IPS-NIHi7 (cell line): ENCODE results near the gene KIF6.

Source experiments
- DNase-seq: peaks from one replicate; pipeline ENCODE4 v3.0.0; 2012; ENCODE audit warnings: mixed read lengths; ENCODE audit errors: extremely low spot score

Gene KIF6

DNA sequence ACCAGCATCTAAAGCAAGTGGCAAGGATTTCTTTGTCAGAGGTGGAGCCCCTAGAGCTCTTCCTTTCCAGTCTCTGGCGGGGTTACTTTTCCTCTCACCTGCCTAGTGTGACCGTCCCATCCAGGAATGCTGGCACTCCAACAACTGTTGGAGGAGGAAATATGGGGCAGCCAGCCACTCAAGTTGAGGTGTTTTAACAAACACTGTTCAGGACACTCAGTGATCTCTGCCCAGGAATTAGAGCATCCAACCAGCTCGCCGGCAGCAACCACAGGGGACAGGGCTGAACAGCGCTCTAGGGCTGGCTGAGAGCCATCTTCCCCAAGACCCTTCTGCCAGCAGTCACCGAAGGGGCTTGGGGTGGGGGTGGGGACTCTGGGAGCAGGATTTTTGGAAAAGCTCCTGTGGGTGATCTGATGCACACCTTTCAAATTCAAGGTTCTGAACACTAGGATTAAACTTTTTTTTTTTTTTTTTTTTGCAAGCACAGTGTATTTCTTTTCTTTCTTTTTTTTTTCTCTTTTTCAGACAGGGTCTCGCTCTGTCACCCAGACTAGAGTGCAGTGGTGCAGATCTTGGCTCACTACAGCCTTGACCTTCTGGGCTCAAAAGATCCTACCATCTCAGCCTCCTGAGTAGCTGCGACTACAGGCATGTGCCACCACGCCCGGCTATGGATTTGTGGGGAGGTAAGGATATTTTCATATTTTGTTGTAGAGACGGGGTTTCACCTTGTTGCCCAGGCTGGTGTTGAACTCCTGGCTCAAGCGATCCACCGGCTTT is 374.3 kb downstream of the KIF6 start:
- DNase-seq, result no peak

DNA sequence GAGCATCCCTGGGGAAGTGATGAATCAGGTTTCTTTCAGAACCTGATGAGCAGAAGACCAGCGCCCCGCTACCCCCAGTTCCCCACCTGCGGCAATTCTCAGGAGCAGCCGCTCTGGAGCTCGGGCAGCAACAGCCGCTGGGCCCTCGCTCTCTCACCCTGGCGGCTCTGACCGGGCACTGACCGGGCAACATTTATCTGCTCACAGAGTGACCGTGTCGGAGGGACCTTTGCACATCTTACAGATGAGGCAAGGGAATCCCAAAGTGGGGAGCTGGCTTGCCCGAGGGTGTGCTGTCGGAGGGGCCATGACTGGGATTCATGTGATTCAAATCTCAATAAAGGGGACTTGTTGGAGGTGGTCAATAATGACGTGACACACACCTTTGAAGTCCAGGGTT is 376.5 kb downstream of the KIF6 start:
- no peak for DNase-seq

- DNase-seq, result peak; percentile 92
Measured at GRCh38 chr6:39347906-39348585, 377.2 kb downstream of the KIF6 start.

- no peak for DNase-seq
Measured at GRCh38 chr6:39347206-39347605, 378.0 kb downstream of the KIF6 start.

GRCh38 chr6:39344821-39345280 is 380.4 kb downstream of the KIF6 start:
- DNase-seq, result peak; percentile 62

DNA sequence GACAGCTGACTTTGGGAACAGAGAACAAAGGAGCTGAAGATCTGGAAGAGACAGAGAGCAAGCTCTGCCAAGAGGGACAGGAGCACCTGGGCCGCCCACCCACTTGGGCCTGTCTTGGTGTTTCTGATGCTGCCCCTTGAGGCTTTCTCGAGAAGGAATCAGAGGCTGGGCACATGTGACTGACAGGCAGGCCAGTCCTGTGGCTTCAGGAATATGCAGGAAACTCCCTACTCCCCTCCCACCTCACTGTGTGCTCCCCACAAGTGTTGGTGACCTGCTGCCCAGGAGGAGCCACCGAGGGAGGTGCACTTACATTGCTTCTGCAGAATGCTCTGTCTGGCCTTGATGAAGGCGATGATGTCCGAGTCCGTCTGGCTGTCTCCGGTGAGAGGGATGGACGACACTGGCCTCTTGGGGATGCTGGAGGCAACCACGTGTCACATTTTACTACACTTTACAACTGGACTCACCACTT is 381.8 kb downstream of the KIF6 start:
- no peak for DNase-seq

GRCh38 chr6:39342692-39343395 is 382.4 kb downstream of the KIF6 start:
- DNase-seq, result no peak

GRCh38 chr6:39341937-39342336 is 383.3 kb downstream of the KIF6 start:
- no peak for DNase-seq

GRCh38 chr6:39341352-39341751 is 383.9 kb downstream of the KIF6 start:
- no peak for DNase-seq

- no peak for DNase-seq
Measured at GRCh38 chr6:39339868-39340550, 385.2 kb downstream of the KIF6 start.

DNA sequence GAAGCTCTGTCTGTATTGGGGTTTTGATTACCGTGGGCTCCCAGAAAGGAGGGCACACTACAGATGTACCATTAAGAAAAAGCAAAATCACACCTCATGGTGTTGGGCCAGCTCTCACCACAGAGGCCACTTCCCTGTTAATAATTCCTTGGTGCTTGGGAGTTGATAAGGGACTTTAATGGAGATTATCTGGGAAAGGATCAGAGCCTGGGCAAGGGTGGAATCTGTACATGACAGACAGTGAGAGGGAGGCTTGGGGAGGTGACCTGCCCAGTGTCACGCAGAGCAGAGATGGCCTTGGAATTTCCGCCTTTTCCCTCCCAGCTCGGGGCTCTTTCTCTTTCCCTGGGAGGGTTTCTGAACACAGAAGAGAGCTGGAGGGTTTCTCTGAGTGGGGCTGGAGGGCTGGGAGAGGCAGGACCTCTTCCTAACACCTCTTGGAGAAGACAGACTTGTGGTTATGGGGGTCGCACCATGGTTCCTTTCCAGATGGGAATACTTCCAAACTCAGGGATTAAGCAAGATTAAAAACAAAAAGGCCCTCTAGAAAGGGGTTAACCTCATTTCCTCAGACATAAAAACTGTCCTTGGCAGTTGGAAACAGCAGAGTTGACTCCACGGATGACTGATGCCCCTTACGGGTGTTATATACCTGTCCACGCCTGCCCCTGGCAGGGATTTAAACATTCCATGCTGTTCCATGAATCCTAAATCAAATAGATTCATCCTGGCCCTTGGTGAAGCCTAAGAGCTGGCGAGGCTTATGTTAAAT is 385.9 kb downstream of the KIF6 start:
- DNase-seq, result no peak

DNA sequence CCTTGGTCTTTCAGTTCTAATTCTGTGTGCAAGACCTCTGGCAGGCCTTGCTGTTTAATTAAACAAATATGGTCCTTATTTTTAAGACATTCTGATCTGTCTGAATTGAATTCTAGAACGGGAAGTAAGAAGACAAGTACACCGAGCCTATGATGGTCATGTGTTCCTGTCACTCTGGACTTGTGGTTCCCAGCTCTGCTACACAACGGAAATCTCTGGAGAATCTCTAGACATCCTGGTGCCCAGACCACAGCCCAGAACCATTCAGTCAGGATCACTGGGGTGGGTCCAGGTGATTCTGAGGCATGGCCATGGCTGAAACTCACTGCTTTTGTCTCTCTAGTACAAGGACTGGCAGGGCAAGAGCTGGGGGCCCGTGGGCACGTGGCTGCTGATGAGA is 386.8 kb downstream of the KIF6 start:
- DNase-seq, result no peak

DNA sequence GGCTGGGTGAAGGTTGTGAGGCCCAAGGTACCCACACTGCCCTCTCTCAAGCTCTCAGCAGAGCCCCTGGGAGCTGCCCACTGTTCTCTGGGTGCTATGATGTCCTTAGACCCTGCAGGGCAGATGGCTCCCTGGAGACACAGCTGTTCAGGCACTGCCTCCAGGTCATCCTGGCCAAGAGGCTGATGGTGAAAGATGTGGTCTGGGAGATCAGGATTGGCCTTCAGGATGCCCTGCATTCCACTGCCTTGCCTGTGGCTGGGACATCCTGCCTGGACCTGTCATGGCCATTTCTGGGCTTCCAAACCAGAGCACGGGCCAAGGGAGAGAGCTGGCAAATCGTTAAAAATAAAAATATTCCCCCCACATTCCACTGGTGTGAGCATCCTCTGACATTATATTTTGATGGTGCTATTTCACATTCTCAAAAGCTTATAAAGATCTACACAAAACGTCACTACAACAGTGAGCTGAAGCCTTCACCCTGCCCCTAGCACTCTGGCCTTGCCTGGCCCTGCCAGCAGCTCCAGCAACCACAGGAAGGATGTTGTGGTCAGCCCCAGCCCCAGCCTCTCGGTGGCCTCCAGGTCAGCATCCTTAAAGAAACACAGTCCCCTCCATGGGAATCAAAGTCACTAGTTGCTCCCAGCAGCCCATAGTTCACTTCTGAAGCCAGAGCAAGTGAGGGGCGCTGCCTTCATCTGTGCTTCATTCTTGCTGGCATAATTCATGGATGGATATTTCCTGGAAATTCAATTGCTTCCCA is 389.2 kb downstream of the KIF6 start:
- no peak for DNase-seq

- no peak for DNase-seq
Measured at GRCh38 chr6:39333644-39334438, 391.4 kb downstream of the KIF6 start.

DNA sequence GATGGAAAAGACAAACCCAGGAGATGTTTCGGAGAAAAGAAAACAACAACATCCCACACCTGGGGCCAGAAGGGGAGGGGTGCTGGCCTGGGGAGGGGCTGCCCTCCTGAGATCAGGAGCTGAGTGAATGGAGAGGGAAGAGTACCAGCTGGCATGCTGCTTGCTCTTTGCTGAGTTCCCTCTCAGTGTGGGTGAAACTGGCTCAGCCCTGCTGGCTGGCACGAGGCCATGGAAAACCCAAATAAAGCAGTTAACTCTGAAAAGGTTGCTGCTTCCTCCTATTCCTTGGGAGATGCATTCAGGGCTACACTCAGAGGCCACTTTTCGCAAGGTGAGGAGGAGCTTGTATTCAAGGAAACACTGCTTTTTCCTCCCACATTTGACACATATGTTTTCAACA is 394.7 kb downstream of the KIF6 start:
- no peak for DNase-seq

- DNase-seq, result no peak
Measured at GRCh38 chr6:39330057-39330456, 395.2 kb downstream of the KIF6 start.

GRCh38 chr6:39328066-39328465 is 397.1 kb downstream of the KIF6 start:
- no peak for DNase-seq

- no peak for DNase-seq
Measured at GRCh38 chr6:39327507-39327906, 397.7 kb downstream of the KIF6 start.

- no peak for DNase-seq
Measured at GRCh38 chr6:39322306-39322850, 402.8 kb downstream of the KIF6 start, which contains the start of gene KCNK16. TSS of gene KCNK16 (minus strand) at chr6:39322702. CDS start at chr6:39322540, 162 bp downstream.
